ENCODE measurements around the gene EYS.

The EYS gene

GRCh38 chr6:63997221-63997620, 1709.8 kb downstream of the EYS start:
- no peak for ATAC-seq
- no peak for TF ChIP-seq BACH2 (CRISPR knock-in tag; IDR thresholded peaks at IDR 0.05; ENCODE audit: borderline replicate concordance)

DNA sequence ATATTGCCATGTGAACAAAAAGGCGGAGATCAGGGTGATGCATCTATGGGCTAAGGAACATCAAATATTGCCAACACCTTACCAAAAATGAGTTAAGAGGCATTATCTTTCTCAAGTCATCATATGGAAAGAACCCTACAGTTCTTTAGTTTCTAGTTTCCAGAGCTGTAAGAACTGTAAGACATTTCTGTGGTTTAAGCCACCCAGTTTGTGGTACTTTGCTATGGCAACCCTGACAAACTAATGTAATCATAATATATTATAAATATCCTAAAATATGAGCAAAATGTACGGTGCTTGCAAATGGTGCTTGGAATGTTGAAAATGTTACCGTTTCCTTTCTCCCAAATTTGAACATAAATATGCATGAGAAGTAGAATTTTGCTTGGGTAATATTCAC, 1721.8 kb downstream of the EYS start:
- TF ChIP-seq ZNF70 (CRISPR knock-in tag; IDR thresholded peaks at IDR 0.05) (no peak), ZNF565 (CRISPR knock-in tag; conservative IDR thresholded peaks at IDR 0.05; ENCODE audit: low read depth) (no peak), BACH2 (CRISPR knock-in tag; IDR thresholded peaks at IDR 0.05; ENCODE audit: borderline replicate concordance) (no peak), ZFP3 (CRISPR knock-in tag; IDR thresholded peaks at IDR 0.05) (no peak), TCF4 (CRISPR knock-in tag; IDR thresholded peaks at IDR 0.05; ENCODE audit: borderline replicate concordance) (no peak), RARB (CRISPR knock-in tag; IDR thresholded peaks at IDR 0.05) (no peak), ZNF8 (CRISPR knock-in tag; IDR thresholded peaks at IDR 0.05) (no peak), ARNTL (CRISPR knock-in tag; IDR thresholded peaks at IDR 0.05; ENCODE audit: borderline replicate concordance, low read depth) (no peak), CREB5 (CRISPR knock-in tag; IDR thresholded peaks at IDR 0.05; ENCODE audit: low read depth) (no peak), TOX (CRISPR knock-in tag; IDR thresholded peaks at IDR 0.05; ENCODE audit: borderline replicate concordance) (no peak), ISL1 (CRISPR knock-in tag; IDR thresholded peaks at IDR 0.05) (no peak), SNAI2 (CRISPR knock-in tag; IDR thresholded peaks at IDR 0.05) (no peak), ZFP30 (CRISPR knock-in tag; IDR thresholded peaks at IDR 0.05) (no peak), OSR1 (CRISPR knock-in tag; IDR thresholded peaks at IDR 0.05) (no peak), CSDC2 (CRISPR knock-in tag; IDR thresholded peaks at IDR 0.05) (no peak)
- TF ChIP-seq, protein P1, sequence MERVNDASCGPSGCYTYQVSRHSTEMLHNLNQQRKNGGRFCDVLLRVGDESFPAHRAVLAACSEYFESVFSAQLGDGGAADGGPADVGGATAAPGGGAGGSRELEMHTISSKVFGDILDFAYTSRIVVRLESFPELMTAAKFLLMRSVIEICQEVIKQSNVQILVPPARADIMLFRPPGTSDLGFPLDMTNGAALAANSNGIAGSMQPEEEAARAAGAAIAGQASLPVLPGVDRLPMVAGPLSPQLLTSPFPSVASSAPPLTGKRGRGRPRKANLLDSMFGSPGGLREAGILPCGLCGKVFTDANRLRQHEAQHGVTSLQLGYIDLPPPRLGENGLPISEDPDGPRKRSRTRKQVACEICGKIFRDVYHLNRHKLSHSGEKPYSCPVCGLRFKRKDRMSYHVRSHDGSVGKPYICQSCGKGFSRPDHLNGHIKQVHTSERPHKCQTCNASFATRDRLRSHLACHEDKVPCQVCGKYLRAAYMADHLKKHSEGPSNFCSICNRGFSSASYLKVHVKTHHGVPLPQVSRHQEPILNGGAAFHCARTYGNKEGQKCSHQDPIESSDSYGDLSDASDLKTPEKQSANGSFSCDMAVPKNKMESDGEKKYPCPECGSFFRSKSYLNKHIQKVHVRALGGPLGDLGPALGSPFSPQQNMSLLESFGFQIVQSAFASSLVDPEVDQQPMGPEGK (CRISPR knock-in tag; IDR thresholded peaks at IDR 0.05; ENCODE audit: borderline replicate concordance) = no peak
- TF ChIP-seq, protein P2, sequence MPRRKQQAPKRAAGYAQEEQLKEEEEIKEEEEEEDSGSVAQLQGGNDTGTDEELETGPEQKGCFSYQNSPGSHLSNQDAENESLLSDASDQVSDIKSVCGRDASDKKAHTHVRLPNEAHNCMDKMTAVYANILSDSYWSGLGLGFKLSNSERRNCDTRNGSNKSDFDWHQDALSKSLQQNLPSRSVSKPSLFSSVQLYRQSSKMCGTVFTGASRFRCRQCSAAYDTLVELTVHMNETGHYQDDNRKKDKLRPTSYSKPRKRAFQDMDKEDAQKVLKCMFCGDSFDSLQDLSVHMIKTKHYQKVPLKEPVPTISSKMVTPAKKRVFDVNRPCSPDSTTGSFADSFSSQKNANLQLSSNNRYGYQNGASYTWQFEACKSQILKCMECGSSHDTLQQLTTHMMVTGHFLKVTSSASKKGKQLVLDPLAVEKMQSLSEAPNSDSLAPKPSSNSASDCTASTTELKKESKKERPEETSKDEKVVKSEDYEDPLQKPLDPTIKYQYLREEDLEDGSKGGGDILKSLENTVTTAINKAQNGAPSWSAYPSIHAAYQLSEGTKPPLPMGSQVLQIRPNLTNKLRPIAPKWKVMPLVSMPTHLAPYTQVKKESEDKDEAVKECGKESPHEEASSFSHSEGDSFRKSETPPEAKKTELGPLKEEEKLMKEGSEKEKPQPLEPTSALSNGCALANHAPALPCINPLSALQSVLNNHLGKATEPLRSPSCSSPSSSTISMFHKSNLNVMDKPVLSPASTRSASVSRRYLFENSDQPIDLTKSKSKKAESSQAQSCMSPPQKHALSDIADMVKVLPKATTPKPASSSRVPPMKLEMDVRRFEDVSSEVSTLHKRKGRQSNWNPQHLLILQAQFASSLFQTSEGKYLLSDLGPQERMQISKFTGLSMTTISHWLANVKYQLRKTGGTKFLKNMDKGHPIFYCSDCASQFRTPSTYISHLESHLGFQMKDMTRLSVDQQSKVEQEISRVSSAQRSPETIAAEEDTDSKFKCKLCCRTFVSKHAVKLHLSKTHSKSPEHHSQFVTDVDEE (CRISPR knock-in tag; IDR thresholded peaks at IDR 0.05) = no peak
- TF ChIP-seq, protein P3, sequence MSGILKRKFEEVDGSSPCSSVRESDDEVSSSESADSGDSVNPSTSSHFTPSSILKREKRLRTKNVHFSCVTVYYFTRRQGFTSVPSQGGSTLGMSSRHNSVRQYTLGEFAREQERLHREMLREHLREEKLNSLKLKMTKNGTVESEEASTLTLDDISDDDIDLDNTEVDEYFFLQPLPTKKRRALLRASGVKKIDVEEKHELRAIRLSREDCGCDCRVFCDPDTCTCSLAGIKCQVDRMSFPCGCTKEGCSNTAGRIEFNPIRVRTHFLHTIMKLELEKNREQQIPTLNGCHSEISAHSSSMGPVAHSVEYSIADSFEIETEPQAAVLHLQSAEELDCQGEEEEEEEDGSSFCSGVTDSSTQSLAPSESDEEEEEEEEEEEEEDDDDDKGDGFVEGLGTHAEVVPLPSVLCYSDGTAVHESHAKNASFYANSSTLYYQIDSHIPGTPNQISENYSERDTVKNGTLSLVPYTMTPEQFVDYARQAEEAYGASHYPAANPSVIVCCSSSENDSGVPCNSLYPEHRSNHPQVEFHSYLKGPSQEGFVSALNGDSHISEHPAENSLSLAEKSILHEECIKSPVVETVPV (CRISPR knock-in tag; IDR thresholded peaks at IDR 0.05) = no peak
- no peak for ATAC-seq

- ATAC-seq = no peak
- no peak for TF ChIP-seq CSDC2 (CRISPR knock-in tag; IDR thresholded peaks at IDR 0.05)
- TF ChIP-seq CREB5 (CRISPR knock-in tag; IDR thresholded peaks at IDR 0.05; ENCODE audit: low read depth) = no peak
- no peak for TF ChIP-seq ZC3H10 (CRISPR knock-in tag; IDR thresholded peaks at IDR 0.05)
- TF ChIP-seq, protein P3 (CRISPR knock-in tag; IDR thresholded peaks at IDR 0.05) = no peak
- TF ChIP-seq, protein P2 (CRISPR knock-in tag; IDR thresholded peaks at IDR 0.05) = no peak
- TF ChIP-seq ZFP30 (CRISPR knock-in tag; IDR thresholded peaks at IDR 0.05) = no peak
- no peak for TF ChIP-seq RARB (CRISPR knock-in tag; IDR thresholded peaks at IDR 0.05)
- no peak for TF ChIP-seq ZNF565 (CRISPR knock-in tag; conservative IDR thresholded peaks at IDR 0.05; ENCODE audit: low read depth)
- TF ChIP-seq TCF4 (CRISPR knock-in tag; IDR thresholded peaks at IDR 0.05; ENCODE audit: borderline replicate concordance) = no peak
- no peak for TF ChIP-seq ZNF70 (CRISPR knock-in tag; IDR thresholded peaks at IDR 0.05)
- no peak for TF ChIP-seq ZNF8 (CRISPR knock-in tag; IDR thresholded peaks at IDR 0.05)
- no peak for TF ChIP-seq POU6F1 (CRISPR knock-in tag; IDR thresholded peaks at IDR 0.05; ENCODE audit: borderline replicate concordance, low read depth)
- no peak for TF ChIP-seq PPARA (CRISPR knock-in tag; IDR thresholded peaks at IDR 0.05; ENCODE audit: borderline replicate concordance)
- no peak for TF ChIP-seq OSR1 (CRISPR knock-in tag; IDR thresholded peaks at IDR 0.05)
- TF ChIP-seq TOX (CRISPR knock-in tag; IDR thresholded peaks at IDR 0.05; ENCODE audit: borderline replicate concordance) = no peak
These were observed 1731.3 kb downstream of the EYS start for GRCh38 chr6:63975699-63976098.

All from SK-N-SH treated with all-trans-retinoic acid at 6 μM for 48 hours (cell line).